ENCODE measurements around the gene HNRNPLL. TPM values are rescaled to one million over a fixed set of nuclear protein-coding genes. Genes with fewer than 3 reads are reported as not detected.

Gene HNRNPLL
- polyA plus RNA-seq, 1 of the 3 experiments (the other 2 are of a cell fraction) = 24.4 TPM

DNA sequence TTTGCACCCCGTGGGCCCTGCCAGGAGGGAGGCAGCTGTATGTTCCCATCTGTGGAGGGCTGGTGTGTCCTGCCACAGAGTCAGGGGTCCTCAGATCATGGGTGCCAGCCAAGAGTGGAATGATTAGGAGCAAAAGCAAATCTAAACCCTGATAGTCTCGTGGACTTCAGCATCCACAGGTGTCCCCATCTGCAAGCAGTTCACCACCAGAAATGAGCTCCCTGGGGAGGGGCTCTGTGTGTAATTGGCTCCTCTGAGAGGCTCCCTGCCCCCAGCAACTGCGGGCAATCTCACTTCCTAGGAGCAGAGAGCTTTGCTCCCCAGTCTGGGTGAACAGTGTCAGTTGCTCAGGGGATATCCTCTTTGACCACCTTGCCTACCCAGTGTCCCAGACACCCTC lies 78.1 kb downstream of the HNRNPLL start:
- H3K27ac ChIP-seq (ENCODE audit: low read depth in 2 of 2, low read length in 1 of 2) = no peak overlapping the region
- POLR2A ChIA-PET = no interaction called here
- CTCF ChIA-PET = interaction anchor here (0.7 to 6.7 kb wide), 7 partner anchors 10 to 209 kb away, joined by 3 to 59 read pairs (median 3); no protein-coding TSS in a partner anchor

More for the DNA sequence above, 78.1 kb downstream of the HNRNPLL start:
- TF ChIP-seq NRF1 (IDR thresholded peaks at IDR 0.05; ENCODE audit: low read depth, low read length) = no peak
- no peak for TF ChIP-seq TEAD4 (IDR thresholded peaks at IDR 0.05; ENCODE audit: borderline replicate concordance, insufficient read depth)
- no peak for TF ChIP-seq SMC3 (IDR thresholded peaks at IDR 0.05; ENCODE audit: low read depth, low read length)
- TF ChIP-seq TAF1 (IDR thresholded peaks at IDR 0.05; ENCODE audit: borderline replicate concordance, low read depth, low read length) = no peak
- TF ChIP-seq YY1 (IDR thresholded peaks at IDR 0.05; ENCODE audit: low read depth) = no peak
- TF ChIP-seq ELF1 (IDR thresholded peaks at IDR 0.05) = no peak
- TF ChIP-seq GABPA (IDR thresholded peaks at IDR 0.05; ENCODE audit: low read depth) = no peak
- TF ChIP-seq, protein P1, sequence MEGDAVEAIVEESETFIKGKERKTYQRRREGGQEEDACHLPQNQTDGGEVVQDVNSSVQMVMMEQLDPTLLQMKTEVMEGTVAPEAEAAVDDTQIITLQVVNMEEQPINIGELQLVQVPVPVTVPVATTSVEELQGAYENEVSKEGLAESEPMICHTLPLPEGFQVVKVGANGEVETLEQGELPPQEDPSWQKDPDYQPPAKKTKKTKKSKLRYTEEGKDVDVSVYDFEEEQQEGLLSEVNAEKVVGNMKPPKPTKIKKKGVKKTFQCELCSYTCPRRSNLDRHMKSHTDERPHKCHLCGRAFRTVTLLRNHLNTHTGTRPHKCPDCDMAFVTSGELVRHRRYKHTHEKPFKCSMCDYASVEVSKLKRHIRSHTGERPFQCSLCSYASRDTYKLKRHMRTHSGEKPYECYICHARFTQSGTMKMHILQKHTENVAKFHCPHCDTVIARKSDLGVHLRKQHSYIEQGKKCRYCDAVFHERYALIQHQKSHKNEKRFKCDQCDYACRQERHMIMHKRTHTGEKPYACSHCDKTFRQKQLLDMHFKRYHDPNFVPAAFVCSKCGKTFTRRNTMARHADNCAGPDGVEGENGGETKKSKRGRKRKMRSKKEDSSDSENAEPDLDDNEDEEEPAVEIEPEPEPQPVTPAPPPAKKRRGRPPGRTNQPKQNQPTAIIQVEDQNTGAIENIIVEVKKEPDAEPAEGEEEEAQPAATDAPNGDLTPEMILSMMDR (IDR thresholded peaks at IDR 0.05) = no peak
- TF ChIP-seq SIN3A (IDR thresholded peaks at IDR 0.05; ENCODE audit: borderline replicate concordance, low read depth, low read length) = no peak
- TF ChIP-seq MXI1 (IDR thresholded peaks at IDR 0.05; ENCODE audit: low read depth, low read length) = no peak
- TF ChIP-seq FOXJ3 (CRISPR knock-in tag; IDR thresholded peaks at IDR 0.05) = no peak
- no peak for TF ChIP-seq EP300 (IDR thresholded peaks at IDR 0.05; ENCODE audit: borderline replicate concordance in 1 of 2, low read depth in 1 of 2, low read length in 1 of 2)
- TF ChIP-seq, protein P2, sequence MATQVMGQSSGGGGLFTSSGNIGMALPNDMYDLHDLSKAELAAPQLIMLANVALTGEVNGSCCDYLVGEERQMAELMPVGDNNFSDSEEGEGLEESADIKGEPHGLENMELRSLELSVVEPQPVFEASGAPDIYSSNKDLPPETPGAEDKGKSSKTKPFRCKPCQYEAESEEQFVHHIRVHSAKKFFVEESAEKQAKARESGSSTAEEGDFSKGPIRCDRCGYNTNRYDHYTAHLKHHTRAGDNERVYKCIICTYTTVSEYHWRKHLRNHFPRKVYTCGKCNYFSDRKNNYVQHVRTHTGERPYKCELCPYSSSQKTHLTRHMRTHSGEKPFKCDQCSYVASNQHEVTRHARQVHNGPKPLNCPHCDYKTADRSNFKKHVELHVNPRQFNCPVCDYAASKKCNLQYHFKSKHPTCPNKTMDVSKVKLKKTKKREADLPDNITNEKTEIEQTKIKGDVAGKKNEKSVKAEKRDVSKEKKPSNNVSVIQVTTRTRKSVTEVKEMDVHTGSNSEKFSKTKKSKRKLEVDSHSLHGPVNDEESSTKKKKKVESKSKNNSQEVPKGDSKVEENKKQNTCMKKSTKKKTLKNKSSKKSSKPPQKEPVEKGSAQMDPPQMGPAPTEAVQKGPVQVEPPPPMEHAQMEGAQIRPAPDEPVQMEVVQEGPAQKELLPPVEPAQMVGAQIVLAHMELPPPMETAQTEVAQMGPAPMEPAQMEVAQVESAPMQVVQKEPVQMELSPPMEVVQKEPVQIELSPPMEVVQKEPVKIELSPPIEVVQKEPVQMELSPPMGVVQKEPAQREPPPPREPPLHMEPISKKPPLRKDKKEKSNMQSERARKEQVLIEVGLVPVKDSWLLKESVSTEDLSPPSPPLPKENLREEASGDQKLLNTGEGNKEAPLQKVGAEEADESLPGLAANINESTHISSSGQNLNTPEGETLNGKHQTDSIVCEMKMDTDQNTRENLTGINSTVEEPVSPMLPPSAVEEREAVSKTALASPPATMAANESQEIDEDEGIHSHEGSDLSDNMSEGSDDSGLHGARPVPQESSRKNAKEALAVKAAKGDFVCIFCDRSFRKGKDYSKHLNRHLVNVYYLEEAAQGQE (IDR thresholded peaks at IDR 0.05; ENCODE audit: low read depth, low read length) = no peak
- no peak for TF ChIP-seq RXRA (IDR thresholded peaks at IDR 0.05; ENCODE audit: borderline replicate concordance, low read depth)
- TF ChIP-seq, protein P3, sequence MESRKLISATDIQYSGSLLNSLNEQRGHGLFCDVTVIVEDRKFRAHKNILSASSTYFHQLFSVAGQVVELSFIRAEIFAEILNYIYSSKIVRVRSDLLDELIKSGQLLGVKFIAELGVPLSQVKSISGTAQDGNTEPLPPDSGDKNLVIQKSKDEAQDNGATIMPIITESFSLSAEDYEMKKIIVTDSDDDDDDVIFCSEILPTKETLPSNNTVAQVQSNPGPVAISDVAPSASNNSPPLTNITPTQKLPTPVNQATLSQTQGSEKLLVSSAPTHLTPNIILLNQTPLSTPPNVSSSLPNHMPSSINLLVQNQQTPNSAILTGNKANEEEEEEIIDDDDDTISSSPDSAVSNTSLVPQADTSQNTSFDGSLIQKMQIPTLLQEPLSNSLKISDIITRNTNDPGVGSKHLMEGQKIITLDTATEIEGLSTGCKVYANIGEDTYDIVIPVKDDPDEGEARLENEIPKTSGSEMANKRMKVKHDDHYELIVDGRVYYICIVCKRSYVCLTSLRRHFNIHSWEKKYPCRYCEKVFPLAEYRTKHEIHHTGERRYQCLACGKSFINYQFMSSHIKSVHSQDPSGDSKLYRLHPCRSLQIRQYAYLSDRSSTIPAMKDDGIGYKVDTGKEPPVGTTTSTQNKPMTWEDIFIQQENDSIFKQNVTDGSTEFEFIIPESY (IDR thresholded peaks at IDR 0.05; ENCODE audit: borderline replicate concordance, low read depth) = no peak
- TF ChIP-seq FOSL2 (IDR thresholded peaks at IDR 0.05; ENCODE audit: borderline replicate concordance, low read depth) = no peak
- TF ChIP-seq RCOR1 (IDR thresholded peaks at IDR 0.05; ENCODE audit: low read length) = no peak
- Histone ChIP-seq H3K4me1 (ENCODE audit: control insufficient read depth in 1 of 2, insufficient read depth in 2 of 2, low read depth in 1 of 2, low read length in 1 of 2) (peaks cover 0 to 2% of the 10 kb centered on the region in 2 experiments; a peak in 2 of 4 replicates), H3K9me3 (no peaks in the 10 kb centered on the region), H3K9ac (no peak overlapping the region), H4K20me1 (ENCODE audit: insufficient read depth) (no peaks in the 10 kb centered on the region), H3K9me2 (no peaks in the 10 kb centered on the region), H3K27me3 (ENCODE audit: insufficient read depth) (no peaks in the 10 kb centered on the region), H3K4me3 (ENCODE audit: low read depth in 2 of 2, low read length in 1 of 2) (no peak overlapping the region), H3K79me2 (ENCODE audit: insufficient read depth) (no peaks in the 10 kb centered on the region), H3K4me2 (no peak overlapping the region), H3F3A (replicated peaks; ENCODE audit: insufficient read depth) (no peaks in the 10 kb centered on the region), H2AFZ (ENCODE audit: low read depth) (no peak overlapping the region), H3K36me3 (replicated peaks in 1 of 2; ENCODE audit: control insufficient read depth in 1 of 2, insufficient read depth in 2 of 2, low read length in 1 of 2) (no peaks in the 10 kb centered on the region)
- 46% methylated on average over 3 of the region's 3 CpGs for WGBS (ENCODE audit: low lambda C conversion rate)
- DNase-seq = no peak

Measured in SK-N-SH (cell line).